ENCODE data around the gene HTT.

DNA sequence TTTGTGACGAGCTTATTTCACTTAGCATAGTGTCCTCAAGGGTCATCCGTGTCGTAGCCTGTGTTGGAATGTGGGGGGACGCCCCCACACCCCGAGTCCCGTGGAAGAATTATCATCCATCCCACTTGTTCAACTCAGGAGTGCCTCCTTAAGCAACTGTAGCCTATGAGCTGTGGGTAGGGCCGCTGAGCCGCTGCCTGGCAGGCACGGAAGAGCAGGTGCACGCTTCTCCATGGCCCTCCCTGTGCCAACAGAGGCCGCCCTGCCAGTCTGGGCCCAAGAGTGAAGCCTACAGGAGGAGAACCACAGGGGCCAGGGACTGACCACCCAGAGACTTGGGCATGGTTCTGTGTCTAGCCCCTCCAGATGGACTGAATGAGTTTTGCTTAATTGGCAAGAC, 216.0 kb downstream of the HTT start:
- TF ChIP-seq POLR2A (IDR thresholded peaks at IDR 0.05; ENCODE audit: low read length) (no peak), GATA1 (IDR thresholded peaks at IDR 0.05; ENCODE audit: low read depth, low read length) (no peak)
